ENCODE measurements around the gene TBXAS1.

TBXAS1 gene

DNA sequence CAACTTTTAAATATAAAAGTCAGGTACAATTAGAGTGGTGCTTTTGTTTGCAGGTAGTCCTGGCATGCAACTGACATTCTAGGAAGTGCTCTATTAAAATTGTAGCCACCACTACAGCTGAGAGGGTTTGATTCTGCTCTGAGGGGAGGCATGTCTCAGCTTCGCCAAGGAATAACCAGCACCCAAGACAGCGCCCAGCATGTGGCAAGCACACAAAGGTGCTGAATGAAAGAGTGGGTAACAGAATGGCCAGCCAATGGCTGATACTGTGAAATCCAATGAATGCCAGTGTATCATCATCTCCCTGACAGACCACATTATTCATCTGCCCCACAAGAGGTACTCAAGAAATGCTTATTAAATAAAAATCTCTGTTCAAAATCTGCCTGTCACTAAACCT, 226.8 kb downstream of the TBXAS1 start:
- no peak for DNase-seq

DNA sequence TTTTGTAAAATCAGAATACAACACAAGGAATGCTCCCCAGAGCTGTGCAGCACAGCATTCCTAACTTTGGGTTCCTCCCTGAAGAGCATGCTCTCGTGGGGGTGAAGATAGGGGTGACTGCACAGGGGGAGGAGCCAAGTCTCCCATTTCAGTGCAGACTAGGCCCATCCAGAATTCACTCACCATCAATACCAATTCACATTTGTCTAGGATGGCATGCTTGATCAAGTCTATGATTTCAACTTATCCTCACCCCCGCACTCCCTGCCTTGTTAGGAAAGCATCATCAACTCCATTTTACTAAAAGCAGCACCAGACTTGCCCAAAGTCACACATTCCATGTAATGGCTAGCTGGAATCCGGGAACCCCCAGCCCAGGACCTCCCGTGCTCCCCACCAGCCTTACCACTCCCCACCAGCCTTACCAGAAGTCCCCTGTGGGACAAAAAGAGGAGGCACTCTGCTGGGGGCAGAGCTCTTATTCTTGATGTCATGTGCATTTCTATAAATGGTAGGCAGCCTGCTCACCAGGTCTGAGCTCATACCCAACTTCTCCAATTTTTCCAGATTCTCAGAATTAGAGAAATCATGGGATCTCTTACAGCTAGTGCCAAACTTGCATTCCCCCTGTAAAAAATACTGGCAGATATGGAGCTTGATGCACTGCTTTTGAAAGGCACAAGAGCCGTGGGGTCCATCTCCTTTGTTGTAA, 227.5 kb downstream of the TBXAS1 start:
- no peak for DNase-seq

DNA sequence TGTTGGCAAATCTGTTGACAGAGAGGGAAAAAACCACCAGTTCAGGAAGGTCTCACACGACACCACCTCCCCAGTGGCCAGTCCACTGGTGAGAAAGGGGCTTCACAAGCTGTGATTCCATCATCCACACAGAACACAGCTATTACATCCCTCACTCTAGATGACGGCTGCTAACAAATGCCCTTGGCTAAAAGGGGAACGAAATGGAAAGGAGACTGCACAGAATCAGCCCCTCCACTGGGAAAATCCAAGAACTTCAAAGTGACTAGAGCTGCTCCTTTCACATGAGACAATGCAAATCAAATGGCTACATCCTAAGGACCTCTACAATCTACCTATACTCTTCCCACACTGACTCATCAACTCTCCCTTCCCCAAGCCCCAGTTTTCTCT, 228.1 kb downstream of the TBXAS1 start:
- no peak for DNase-seq

DNA sequence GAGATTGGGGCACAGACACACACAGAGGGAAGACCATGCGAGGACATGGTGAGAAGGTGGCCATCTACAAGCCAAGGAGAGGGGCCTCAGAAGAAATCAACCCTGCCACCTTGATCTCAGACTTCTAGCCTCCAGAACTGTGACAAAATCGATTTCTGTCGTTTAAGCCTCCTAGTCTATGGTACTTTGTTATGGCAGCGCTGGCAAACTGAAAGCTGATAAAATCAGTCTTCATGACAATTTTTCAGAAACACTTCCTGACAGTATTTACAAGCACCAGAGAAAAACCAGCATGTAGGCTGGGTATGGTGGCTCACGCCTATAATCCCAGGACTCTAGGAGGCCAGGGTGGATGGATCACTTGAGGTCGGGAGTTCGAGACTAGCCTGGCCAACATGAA, 229.5 kb downstream of the TBXAS1 start:
- DNase-seq = no peak

DNA sequence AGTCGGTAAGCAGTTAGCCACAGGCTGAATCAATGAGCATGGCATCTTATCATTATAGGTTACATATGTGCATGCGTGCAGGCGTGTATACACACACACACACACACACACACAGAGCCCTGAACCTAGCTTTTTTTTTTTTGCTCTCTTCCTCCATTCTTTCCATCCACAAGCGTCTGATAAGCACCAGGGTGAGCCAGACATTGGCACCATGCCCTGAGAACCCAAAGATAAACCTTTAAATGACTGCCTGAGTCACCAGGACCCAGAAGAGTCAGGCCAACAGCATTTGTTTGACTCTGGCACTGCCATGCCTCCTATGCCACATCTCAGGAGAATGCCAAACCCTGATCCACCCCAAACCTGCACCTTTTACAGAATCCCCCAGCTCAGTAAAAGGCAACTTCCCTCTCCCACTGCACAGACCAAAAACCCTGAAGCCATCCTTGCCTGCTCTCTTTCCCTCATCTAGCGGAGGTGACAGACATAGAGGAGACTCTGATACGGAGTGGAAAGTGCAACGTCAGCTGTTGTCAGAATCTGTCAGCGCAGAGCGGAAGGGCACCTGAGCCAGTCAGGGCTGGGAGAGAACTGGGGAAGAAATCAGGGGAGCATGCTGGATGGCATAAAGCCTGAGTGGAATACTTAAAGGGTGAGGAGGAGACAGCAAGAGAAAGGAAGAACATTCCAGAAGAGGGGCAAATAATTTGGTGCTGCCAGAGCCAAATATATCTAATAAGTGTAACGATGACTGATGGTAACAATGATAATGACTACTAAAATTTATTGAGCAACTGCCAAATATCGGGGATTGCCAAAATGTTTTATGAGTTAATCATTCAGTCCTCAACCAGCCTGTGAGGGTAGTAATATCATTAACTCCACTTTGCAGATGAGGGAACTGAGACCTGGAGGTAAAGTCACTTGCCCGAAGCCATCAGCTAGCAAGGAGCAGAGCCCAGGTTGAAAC, 230.5 kb downstream of the TBXAS1 start:
- no peak for DNase-seq

DNA sequence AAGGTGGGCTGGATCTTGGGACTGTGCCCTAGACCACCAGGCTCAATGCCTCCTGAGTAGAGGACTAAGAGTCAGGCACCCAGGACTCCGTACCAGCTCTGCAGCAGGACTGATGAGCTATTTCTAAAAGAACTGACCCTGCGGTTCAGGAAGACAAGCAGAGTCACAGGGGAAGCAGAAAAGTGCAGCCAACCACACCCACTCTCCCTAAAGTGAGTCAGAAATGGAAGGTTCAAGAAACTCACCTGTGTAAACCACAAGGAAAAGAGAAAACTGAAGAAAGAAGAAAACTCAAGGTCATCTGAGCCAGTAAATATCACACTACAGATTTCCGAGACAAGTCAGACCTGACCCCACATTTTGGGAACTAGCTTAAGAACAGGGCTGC, 231.2 kb downstream of the TBXAS1 start:
- no peak for DNase-seq

DNA sequence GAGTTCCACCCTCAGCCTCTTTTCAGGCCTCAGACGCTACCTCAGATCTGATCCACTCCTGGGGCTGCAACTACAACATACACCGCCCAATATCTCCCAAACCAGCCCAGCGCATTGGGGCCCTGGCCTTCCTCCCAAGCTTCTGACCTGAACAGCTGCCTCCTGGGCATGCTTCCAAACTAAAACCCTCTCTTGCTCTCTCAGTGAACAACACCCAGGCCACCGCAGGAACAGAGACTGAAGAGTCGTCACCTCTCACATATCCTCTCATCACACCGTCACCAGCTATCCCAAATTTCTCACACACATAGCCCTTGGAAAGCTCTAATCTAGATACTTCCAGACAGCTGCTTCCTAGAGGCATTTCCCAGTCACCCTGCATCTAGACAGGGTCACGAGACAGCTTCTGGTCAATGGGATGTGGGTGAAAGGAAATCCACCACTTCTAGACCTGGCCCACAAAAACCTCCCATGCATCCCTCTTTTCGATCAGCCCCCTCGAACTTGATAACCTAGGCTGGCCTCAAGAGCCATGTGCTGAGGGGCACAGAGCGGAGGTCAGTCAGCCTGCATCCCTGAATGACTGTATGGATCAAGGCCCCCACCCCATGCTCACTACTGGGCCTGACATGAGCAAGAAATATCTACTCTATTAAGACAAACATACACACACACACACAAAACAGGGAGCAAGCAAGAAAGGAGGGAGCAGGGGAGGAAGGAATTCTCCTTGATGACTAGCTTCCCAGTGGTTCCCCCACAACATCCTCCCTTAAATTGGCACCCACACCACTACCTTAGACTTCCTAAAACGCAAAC, 231.9 kb downstream of the TBXAS1 start:
- DNase-seq = peak in 1 of 2 experiments; percentile 30

DNA sequence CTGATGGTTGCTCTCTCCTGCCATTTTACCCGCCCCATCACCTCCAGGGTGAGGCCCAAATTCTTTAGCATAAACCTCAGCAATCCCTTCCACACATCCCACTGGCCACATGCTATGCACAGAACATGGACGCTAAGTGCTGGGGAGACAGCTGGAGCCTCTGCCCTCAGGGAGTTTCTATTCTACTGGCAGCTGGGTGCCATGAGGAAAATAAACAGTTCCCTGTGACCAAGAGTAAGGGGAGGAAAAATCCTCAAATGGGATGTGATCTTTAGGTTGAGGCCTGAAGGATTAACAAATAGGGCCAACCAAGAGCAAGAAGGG, 232.5 kb downstream of the TBXAS1 start:
- no peak for DNase-seq

DNA sequence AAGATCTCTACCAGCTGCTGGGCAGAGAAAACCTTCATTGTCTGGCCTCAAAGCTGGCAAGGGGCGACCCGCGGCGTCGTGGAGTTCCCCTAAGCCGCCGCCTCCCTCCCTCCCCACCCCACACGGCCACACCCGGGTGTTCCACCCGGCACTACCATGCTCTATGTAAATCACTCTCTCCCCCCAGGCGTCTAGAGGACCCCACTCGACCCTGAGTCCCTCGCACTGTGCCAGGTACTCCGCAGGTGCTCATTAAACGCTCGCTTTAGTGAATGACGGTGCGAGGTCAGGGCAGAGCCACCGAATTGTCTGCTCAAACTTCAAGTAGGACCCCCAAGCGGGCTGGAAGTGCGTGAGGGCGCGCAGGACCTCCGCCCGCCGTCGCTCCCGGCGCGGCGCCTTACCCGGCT, 233.1 kb downstream of the TBXAS1 start:
- DNase-seq = peak in 1 of 2 experiments; percentile 14

DNA sequence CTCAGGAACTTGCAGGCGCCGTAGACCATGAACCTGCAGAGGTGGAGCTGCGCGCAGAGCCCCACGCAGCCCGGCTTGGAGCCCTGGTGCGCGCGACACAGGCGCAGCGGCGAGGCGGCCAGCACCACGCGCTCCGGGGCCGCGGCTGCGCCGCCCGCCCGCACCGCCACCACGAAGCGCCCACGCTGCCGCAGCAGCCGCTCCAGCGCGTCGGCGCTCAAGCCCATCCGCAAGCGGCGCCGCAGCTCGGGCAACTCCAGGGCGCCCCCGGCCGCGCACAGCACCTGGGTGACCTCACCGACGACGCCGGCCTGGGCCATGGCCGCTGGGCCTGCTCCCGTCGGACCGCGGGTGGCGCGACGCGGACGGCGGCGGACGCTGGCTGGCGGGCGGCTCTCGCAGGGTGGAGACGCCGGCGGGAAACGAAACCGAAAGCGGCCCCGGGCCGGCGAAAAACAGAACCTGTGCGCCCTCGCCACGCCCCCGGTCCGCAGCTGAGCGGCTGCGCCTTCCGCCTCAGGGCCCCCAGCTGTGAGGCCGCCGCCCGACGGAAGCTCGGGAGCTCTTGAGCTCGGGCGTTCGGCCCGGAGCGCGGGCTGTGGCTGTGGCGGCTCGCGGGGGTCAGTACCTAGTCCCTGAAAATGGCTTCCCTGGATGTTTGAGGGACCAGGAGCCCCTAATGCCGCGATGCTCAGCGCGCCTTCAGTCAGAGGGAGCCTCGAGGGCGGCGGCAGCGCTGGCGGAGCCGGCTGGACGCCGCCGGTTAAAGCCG, 233.7 kb downstream of the TBXAS1 start, which contains the start of gene PARP12:
Gene PARP12, minus strand, starts transcription at position 424 of the 772 bp plus-strand sequence. Its CDS starts 104 bp downstream, at position 320.
- DNase-seq = peak in 1 of 2 experiments; percentile 47

DNA sequence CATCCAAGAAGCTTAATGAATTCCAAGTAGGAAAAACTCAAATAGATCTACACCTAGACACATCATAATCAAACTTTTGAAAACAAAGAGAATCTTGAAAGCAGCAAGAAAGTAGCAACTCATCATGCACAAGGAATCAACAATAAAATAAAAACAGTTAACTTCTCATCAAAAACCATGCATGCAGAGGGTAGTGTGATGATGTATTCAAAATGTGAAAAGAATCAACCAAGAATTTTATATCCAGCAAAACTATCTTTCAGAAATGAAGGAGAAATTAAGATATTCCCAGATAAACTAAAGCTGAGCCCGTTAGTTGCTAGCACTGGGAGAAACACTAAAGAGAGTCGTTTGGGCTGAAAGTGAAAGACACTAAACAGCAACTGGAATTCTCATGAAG, 238.0 kb downstream of the TBXAS1 start:
- DNase-seq = no peak

DNA sequence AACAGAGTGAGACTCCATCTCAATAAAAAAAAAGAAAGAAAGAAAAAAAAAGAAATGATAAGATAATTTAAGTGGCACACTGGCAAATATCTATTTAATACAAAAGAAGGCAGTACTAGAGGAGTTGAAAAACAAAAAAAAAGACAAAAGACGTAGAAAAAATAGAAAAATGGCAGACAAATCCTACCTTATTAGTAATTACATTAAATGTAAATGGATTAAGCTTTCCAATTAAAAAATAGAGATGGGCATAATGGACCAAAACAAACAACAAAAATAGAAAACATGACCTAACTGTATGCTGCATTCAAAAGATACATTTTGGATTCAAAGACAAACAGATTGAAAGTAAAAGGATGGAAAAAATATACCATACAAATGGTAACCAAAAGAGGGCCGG, 239.0 kb downstream of the TBXAS1 start:
- no peak for DNase-seq

DNA sequence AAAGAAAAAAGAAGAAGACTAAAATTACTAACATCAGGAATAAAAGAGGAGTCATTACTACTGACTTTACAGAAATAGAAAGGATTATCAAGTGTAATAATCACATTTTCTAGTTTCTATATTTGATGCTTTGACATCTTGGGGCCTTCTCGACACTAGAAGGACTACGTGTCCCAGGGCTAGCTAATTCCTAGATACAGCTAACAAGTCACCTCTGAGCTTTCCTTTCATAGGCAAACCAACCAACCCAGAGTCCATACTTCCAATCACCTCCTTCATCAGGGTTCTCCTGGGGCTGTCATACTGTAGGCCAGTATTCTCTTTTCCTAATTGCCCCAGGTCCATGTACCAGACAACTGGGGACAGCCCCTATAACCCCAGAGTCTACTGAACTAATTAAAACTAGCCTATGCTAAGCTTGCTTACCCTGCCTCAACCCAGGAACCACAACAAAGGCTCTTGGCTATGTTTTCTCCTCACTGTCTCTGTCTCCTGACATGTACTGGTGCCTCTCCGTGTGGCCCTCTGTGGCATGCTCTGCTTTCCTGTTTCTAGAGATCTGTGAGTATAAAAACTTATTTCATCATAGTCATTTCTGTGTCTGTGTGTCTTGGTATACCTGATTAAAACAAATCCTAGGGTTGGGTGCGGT, 240.4 kb downstream of the TBXAS1 start:
- DNase-seq = no peak

All from NCI-H524 (cell line).